Calu3 (cell line): ENCODE results near the gene ARHGEF3. TPM values are rescaled to one million over a fixed set of nuclear protein-coding genes. Genes with fewer than 3 reads are reported as not detected.

Experiments used
- BruUV-seq: library from RNA; stranded (reverse); fragments of 400-500 nt; replicated peaks from 2 replicates; lab custom pipeline; 2021; lab: Mats Ljungman, UMichigan
- CTCF ChIA-PET: fragments of 300-600 bp; sonication (Branson Sonifier 250); formaldehyde crosslinking; loops from one replicate; lab custom pipeline; 2022; ENCODE audit warnings: antibody characterized with exemption; lab: Charles Lee
- DNase-seq: peaks from one replicate; pipeline ENCODE4 v3.0.0; 2022
- H3K27ac Mint-ChIP-seq: one replicate; pipeline ENCODE4 v1.8.0; 2022; ENCODE audit warnings: mixed read lengths; ENCODE audit not compliant: unreplicated experiment
- H3K27me3 Mint-ChIP-seq: one replicate; pipeline ENCODE4 v1.8.0; 2022; ENCODE audit warnings: mixed read lengths; ENCODE audit not compliant: unreplicated experiment
- H3K36me3 Mint-ChIP-seq: one replicate; pipeline ENCODE4 v1.8.0; 2022; ENCODE audit warnings: mild to moderate bottlenecking, moderate library complexity, mixed read lengths; ENCODE audit not compliant: insufficient read depth, unreplicated experiment
- H3K4me1 Mint-ChIP-seq: one replicate; pipeline ENCODE4 v1.8.0; 2022; ENCODE audit warnings: mild to moderate bottlenecking, low read depth, mixed read lengths; ENCODE audit not compliant: unreplicated experiment
- H3K4me3 Mint-ChIP-seq: one replicate; pipeline ENCODE4 v1.8.0; 2022; ENCODE audit warnings: mild to moderate bottlenecking, low read depth, moderate library complexity, mixed read lengths; ENCODE audit not compliant: unreplicated experiment
- H3K9me3 Mint-ChIP-seq: one replicate; pipeline ENCODE4 v1.8.0; 2022; ENCODE audit warnings: low read depth, mixed read lengths; ENCODE audit not compliant: unreplicated experiment
- intact Hi-C: fragments of 100-400 bp; cut with micrococcal nuclease; formaldehyde crosslinking; loops from one replicate; pipeline ENCODE4 v1.10.0; 2022; ENCODE audit not compliant: unreplicated experiment
- total RNA-seq: library from RNA; stranded (reverse); gene quantifications from 2 replicates; pipeline ENCODE4 v1.2.3, GENCODE V29; 2022
- TF ChIP-seq, protein P1 (sequence below): fragments of 200-600 bp; IDR thresholded peaks from one replicate; pipeline ENCODE4 v1.8.0; 2022; ENCODE audit warnings: antibody characterized with exemption; ENCODE audit not compliant: unreplicated experiment

Gene ARHGEF3
- total RNA-seq, 1 experiment from 2014 or later: 21.8 TPM

DNA sequence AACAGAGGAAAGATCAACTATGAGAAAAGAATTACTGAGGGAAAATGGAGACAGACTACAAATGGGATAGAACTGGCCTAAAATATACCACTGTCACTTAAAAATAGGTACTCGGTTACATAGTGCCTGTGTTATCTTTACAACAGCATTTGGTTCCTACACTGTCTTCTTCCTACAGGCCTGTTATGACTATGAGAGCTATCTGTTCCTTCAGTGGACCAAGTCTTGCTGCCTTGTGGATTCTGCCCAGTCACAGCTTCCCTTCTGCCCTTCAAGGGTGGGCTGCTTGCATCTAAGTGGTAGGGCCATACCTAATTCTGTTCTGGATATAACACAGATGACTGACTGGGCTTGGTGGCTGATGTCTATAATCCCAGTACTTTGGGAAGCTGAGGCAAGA, 13.8 kb upstream of the ARHGEF3 start:
- no peak for DNase-seq
- Mint-ChIP-seq H3K27ac (no peak overlapping the region), H3K27me3 (no peaks in the 10 kb centered on the region), H3K4me3 (no peak overlapping the region), H3K36me3 (no peaks in the 10 kb centered on the region), H3K4me1 (no peaks in the 10 kb centered on the region), H3K9me3 (no peaks in the 10 kb centered on the region)
- TF ChIP-seq, protein P1, sequence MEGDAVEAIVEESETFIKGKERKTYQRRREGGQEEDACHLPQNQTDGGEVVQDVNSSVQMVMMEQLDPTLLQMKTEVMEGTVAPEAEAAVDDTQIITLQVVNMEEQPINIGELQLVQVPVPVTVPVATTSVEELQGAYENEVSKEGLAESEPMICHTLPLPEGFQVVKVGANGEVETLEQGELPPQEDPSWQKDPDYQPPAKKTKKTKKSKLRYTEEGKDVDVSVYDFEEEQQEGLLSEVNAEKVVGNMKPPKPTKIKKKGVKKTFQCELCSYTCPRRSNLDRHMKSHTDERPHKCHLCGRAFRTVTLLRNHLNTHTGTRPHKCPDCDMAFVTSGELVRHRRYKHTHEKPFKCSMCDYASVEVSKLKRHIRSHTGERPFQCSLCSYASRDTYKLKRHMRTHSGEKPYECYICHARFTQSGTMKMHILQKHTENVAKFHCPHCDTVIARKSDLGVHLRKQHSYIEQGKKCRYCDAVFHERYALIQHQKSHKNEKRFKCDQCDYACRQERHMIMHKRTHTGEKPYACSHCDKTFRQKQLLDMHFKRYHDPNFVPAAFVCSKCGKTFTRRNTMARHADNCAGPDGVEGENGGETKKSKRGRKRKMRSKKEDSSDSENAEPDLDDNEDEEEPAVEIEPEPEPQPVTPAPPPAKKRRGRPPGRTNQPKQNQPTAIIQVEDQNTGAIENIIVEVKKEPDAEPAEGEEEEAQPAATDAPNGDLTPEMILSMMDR: no peak
- BruUV-seq: no TSS peak
- intact Hi-C loops: no loop called here
- CTCF ChIA-PET: interaction anchor here (0.7 kb wide), 1 partner anchor 15 kb away, joined by 3 read pairs; no protein-coding TSS in a partner anchor

DNA sequence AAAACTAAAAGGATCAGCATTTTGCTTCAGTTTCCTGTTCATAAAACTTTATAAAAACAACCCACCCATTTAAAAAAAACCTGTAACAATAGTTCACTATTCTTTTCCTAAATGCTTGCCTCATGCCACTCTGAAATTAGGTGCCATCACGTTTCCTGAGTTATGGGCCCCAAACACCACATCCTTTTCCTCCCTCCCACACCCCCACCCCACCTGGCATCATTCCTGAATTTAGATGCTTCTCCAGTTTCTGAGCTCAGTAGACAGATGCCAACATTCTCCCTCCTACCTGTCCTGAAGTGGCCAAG, 11.9 kb upstream of the ARHGEF3 start:
- no peak for DNase-seq
- intact Hi-C loops: no loop called here
- no peaks in the 10 kb centered on the region for H3K4me1 Mint-ChIP-seq

DNA sequence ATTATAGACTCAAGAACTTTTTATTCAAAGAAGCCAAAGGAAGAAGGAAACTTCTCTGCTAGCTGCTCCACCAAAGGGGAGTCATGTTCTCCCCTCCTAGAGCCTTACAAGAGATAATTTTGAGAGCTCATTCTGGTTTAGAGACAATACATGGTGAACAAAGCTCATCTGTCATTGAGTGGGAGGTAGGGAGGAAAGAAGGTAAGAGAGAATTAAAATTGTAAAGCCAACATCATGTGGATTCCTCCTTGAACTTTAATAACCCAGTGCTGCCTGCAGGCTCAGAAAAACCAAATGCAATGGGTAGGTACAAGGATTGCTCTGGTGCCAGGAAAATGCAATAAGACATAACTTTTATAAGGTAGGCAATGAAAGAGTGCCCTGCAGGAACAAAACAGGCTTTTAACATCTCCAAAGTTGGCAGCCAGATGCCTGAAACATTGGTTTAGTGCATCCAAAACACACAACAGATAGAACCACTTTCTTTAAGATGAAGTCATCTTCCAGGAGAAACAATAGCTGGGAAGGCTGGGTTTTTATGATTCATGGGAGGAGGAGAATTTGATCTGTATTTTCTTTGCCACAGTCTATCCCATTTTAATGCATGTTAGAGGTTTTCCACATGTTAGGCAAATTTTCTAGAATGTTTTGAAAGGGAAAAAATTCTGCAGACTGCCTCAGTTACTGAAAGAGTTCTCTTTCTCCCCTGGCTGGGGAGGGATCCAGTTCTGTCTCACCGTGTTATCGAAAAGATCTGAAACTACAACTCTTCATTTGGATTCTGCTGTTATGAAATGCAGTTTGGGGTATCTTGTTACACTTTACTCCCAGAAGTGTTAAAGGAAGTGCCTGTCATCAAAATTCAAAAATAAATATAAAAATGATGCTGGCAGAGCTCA, 11.3 kb upstream of the ARHGEF3 start:
- CTCF ChIA-PET: interaction anchor here (0.5 kb wide), 1 partner anchor 176 kb away, joined by 3 read pairs; no protein-coding TSS in a partner anchor
- TF ChIP-seq, protein P1: no peak
- Mint-ChIP-seq H3K27me3 (no peaks in the 10 kb centered on the region), H3K27ac (no peak overlapping the region), H3K4me3 (no peak overlapping the region), H3K9me3 (no peaks in the 10 kb centered on the region), H3K4me1 (no peaks in the 10 kb centered on the region), H3K36me3 (no peaks in the 10 kb centered on the region)
- no TSS peak for BruUV-seq
- intact Hi-C loops: no loop called here
- no peak for DNase-seq

More for the DNA sequence above, 11.9 kb upstream of the ARHGEF3 start:
- CTCF ChIA-PET: interaction anchor here (0.5 to 0.7 kb wide), 3 partner anchors 122 to 264 kb away, joined by 3 to 5 read pairs (median 3); no protein-coding TSS in a partner anchor
- no peaks in the 10 kb centered on the region for H3K36me3 Mint-ChIP-seq
- H3K27me3 Mint-ChIP-seq: no peaks in the 10 kb centered on the region
- no TSS peak for BruUV-seq
- no peak overlapping the region for H3K4me3 Mint-ChIP-seq
- H3K27ac Mint-ChIP-seq: no peak overlapping the region
- no peaks in the 10 kb centered on the region for H3K9me3 Mint-ChIP-seq
- TF ChIP-seq, protein P1: no peak

DNA sequence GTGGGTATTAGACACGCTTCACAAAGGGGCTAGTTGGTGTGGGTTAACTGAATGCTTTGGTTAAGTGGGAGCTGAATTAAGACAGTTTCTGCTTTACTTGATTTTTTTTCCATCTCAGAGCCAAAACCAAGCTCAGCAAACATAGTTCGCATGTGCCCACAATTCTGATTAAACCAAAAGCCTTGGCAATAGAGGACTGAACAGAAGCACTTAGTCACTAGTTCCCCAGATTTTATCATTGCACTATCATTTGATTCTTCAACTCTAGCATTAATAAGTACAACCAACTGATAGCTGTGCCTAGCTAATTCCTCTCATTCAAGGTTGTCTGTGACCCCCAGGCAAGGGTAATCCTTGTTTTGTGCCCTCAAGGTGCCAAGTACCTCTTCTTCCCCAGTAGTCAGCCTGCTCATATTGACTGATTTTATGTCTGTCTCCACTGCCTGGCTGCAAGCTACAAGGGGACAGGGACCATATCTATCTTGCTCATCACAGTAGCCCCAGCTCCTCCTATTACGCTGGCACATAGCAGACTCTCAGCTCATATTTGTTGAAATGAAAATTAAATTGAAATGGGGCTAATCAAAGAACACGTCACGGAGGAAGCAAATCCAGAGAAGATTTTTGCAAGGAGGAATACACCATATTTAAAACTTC, 9.9 kb upstream of the ARHGEF3 start:
- TF ChIP-seq, protein P1: no peak
- Mint-ChIP-seq H3K4me3 (no peak overlapping the region), H3K27me3 (no peaks in the 10 kb centered on the region), H3K9me3 (no peaks in the 10 kb centered on the region), H3K27ac (no peak overlapping the region), H3K4me1 (no peaks in the 10 kb centered on the region), H3K36me3 (no peaks in the 10 kb centered on the region)
- CTCF ChIA-PET: interaction anchor here (1.1 kb wide), 1 partner anchor 10 kb away, joined by 9 read pairs; the partner anchor contains the start of gene ARHGEF3
- no peak for DNase-seq
- intact Hi-C loops: no loop called here
- BruUV-seq: no TSS peak
